PC-9 (cell line): Measurements from ENCODE around the gene POLR1G. TPM values are rescaled to one million over a fixed set of nuclear protein-coding genes. Genes with fewer than 3 reads are reported as not detected.

ENCODE experiments used
- BruUV-seq: library from RNA; stranded (reverse); fragments of 400-500 nt; replicated peaks from 2 replicates; lab custom pipeline; 2021; lab: Mats Ljungman, UMichigan
- CTCF ChIA-PET: fragments of 300-600 bp; sonication (Branson Sonifier 250); formaldehyde crosslinking; loops from one replicate; lab custom pipeline; 2022; ENCODE audit warnings: antibody characterized with exemption; lab: Charles Lee
- POLR2A ChIA-PET: fragments of 300-600 bp; sonication (Branson Sonifier 250); formaldehyde crosslinking; loops from one replicate; lab custom pipeline; 2022; ENCODE audit warnings: antibody characterized with exemption; ENCODE audit not compliant: unreplicated experiment; lab: Charles Lee
- DNase-seq, 2 experiments: peaks; one replicate each; pipeline versions ENCODE4 v3.0.0 to v3.0.0-alpha.2; 2015 to 2022; ENCODE audit warnings: mixed read lengths in 1 of 2
- H2AFZ ChIP-seq: fragments of 200-600 bp; sonication (generic); 2 replicates; pipeline ENCODE4 v1.8.1; 2017; ENCODE audit warnings: antibody characterized with exemption
- H3F3A ChIP-seq: fragments of 200-600 bp; sonication (generic); 2 replicates; pipeline ENCODE4 v1.8.1; 2017; ENCODE audit warnings: antibody characterized with exemption, mild to moderate bottlenecking, low read depth; ENCODE audit not compliant: insufficient read depth
- H3K27ac ChIP-seq: fragments of 200-600 bp; sonication (generic); 2 replicates; pipeline ENCODE4 v1.6.1; 2016; ENCODE audit warnings: mixed run types
- H3K27me3 ChIP-seq: fragments of 200-600 bp; sonication (generic); 2 replicates; pipeline ENCODE4 v1.6.1; 2016; ENCODE audit warnings: low read depth, mixed run types; ENCODE audit not compliant: insufficient read depth
- H3K36me3 ChIP-seq: fragments of 200-600 bp; sonication (generic); 2 replicates; pipeline ENCODE4 v1.6.1; 2016; ENCODE audit warnings: low read depth, mixed run types
- H3K4me1 ChIP-seq: fragments of 200-600 bp; sonication (generic); replicated peaks from 2 replicates; pipeline ENCODE4 v1.6.1; 2016; ENCODE audit warnings: mixed run types; ENCODE audit not compliant: insufficient read depth
- H3K4me2 ChIP-seq: fragments of 200-600 bp; sonication (generic); 2 replicates; pipeline ENCODE4 v1.6.1; 2017; ENCODE audit warnings: mixed run types
- H3K4me3 ChIP-seq: fragments of 200-600 bp; sonication (generic); 2 replicates; pipeline ENCODE4 v1.6.1; 2016; ENCODE audit warnings: mixed run types
- H3K79me2 ChIP-seq: fragments of 200-600 bp; sonication (generic); 2 replicates; pipeline ENCODE4 v1.6.1; 2017; ENCODE audit warnings: low read depth, mixed run types
- H3K9me2 ChIP-seq: fragments of 200-600 bp; sonication (generic); 2 replicates; pipeline ENCODE4 v1.8.1; 2017; ENCODE audit warnings: mild to moderate bottlenecking; ENCODE audit not compliant: insufficient read depth
- H3K9me3 ChIP-seq: fragments of 200-600 bp; sonication (generic); 2 replicates; pipeline ENCODE4 v1.8.1; 2016; ENCODE audit warnings: low read depth; ENCODE audit not compliant: insufficient read depth
- H4K20me1 ChIP-seq: fragments of 200-600 bp; sonication (generic); 2 replicates; pipeline ENCODE4 v1.8.1; 2017; ENCODE audit not compliant: insufficient read depth
- CTCF ChIP-seq: fragments of 200-600 bp; sonication (generic); conservative IDR thresholded peaks from 2 replicates; pipeline ENCODE4 v1.6.1; 2017; ENCODE audit warnings: mixed run types, antibody characterized with exemption, mild to moderate bottlenecking, moderate library complexity
- EZH2 ChIP-seq: fragments of 200-600 bp; sonication (generic); IDR thresholded peaks from 2 replicates; pipeline ENCODE4 v1.8.0; 2017; ENCODE audit warnings: antibody characterized with exemption, low read depth
- intact Hi-C: fragments of 100-400 bp; cut with micrococcal nuclease; formaldehyde crosslinking; loops from one replicate; pipeline ENCODE4 v1.10.0; 2022; ENCODE audit not compliant: unreplicated experiment
- total RNA-seq: library from RNA; stranded (reverse); gene quantifications from 2 replicates; pipeline ENCODE4 v1.2.3, GENCODE V29; 2021

Gene POLR1G
- total RNA-seq, 1 experiment from 2014 or later = 11.5 TPM

GRCh38 chr19:45448425-45448756 lies 41.9 kb downstream of the POLR1G start:
- intact Hi-C loops = no loop called here
- Histone ChIP-seq H3K27me3 (no peaks in the 10 kb centered on the region), H3K79me2 (peaks cover 8% of the 10 kb centered on the region), H3K9me2 (no peaks in the 10 kb centered on the region), H2AFZ (no peak overlapping the region), H3K27ac (peak overlapping the region; percentile 71), H3K4me1 (peaks cover 40% of the 10 kb centered on the region), H3K4me2 (peak overlapping the region; percentile 79), H3K9me3 (no peaks in the 10 kb centered on the region), H3K36me3 (no peaks in the 10 kb centered on the region), H3F3A (peaks cover 66% of the 10 kb centered on the region), H3K4me3 (peak overlapping the region; percentile 65; the same call in 1 of the 2 replicates), H4K20me1 (no peaks in the 10 kb centered on the region)
- ChIA-PET POLR2A (interaction anchor here (1.6 to 2.2 kb wide), 2 partner anchors 19 to 21 kb away, joined by 10 to 18 read pairs; partner anchors contain the start of gene FOSB), CTCF (no interaction called here)
- TF ChIP-seq EZH2 (no peak), CTCF (no peak)
- BruUV-seq = no TSS peak
- DNase-seq = no peak

GRCh38 chr19:45448887-45449299 lies 42.4 kb downstream of the POLR1G start:
- Histone ChIP-seq H3F3A (peaks cover 69% of the 10 kb centered on the region), H3K9me2 (no peaks in the 10 kb centered on the region), H3K4me2 (peak overlapping the region; percentile 79), H3K79me2 (peaks cover 8% of the 10 kb centered on the region), H3K9me3 (no peaks in the 10 kb centered on the region), H3K27me3 (no peaks in the 10 kb centered on the region), H3K4me3 (peak overlapping the region; percentile 65; the same call in 1 of the 2 replicates), H3K36me3 (no peaks in the 10 kb centered on the region), H3K27ac (peak overlapping the region; percentile 71), H4K20me1 (no peaks in the 10 kb centered on the region), H3K4me1 (peaks cover 45% of the 10 kb centered on the region), H2AFZ (0 out of 2 replicates have a peak overlapping the region, but pooled peaks have one; percentile 13)
- ChIA-PET POLR2A (interaction anchor here (0.6 to 2.2 kb wide), 5 partner anchors 8 to 725 kb away, joined by 3 to 18 read pairs (median 3); partner anchors contain the start of gene FOSB), CTCF (interaction anchor here (0.7 kb wide), 1 partner anchor 110 kb away, joined by 3 read pairs; no protein-coding TSS in a partner anchor)
- intact Hi-C loops = no loop called here
- peak; percentile 80 to 95 for DNase-seq
- no peak for TF ChIP-seq CTCF
- TF ChIP-seq EZH2 = no peak
- BruUV-seq = no TSS peak

DNA sequence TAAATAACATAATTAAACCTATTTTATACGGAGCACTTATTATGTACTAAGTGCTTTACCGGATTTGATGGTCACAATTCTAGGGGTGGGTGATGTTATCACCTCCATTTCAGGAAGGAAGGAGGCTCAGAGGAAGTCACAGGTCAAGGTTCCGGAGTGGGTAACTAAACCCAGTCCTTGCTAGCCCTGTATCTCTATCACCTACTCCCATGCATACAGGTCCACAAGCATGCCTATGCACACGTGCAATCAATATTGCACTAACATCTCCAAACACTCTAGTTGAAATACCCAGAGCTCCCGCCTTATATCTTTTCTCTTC lies 43.5 kb downstream of the POLR1G start:
- H2AFZ ChIP-seq = peak overlapping the region; percentile 83
- intact Hi-C loops = loop anchor here (1.0 kb wide), 1 partner anchor 17 kb away; the partner anchor contains the start of gene FOSB
- CTCF ChIA-PET = no interaction called here

More for the DNA sequence above, 43.5 kb downstream of the POLR1G start:
- Histone ChIP-seq H3K9me2 (no peaks in the 10 kb centered on the region), H3K27ac (peak overlapping the region; percentile 71), H3K9me3 (no peaks in the 10 kb centered on the region), H3K4me3 (peak overlapping the region; percentile 65), H4K20me1 (no peaks in the 10 kb centered on the region), H3K36me3 (no peaks in the 10 kb centered on the region), H3K4me1 (peaks cover 49% of the 10 kb centered on the region), H3F3A (peaks cover 70% of the 10 kb centered on the region), H3K4me2 (peak overlapping the region; percentile 79), H3K27me3 (no peaks in the 10 kb centered on the region), H3K79me2 (peaks cover 8% of the 10 kb centered on the region)
- no TSS peak for BruUV-seq
- TF ChIP-seq EZH2 = no peak
- TF ChIP-seq CTCF = no peak
- DNase-seq = no peak
- POLR2A ChIA-PET = interaction anchor here (1.6 to 2.2 kb wide), 2 partner anchors 18 to 20 kb away, joined by 10 to 18 read pairs; partner anchors contain the start of gene FOSB
